Stimulated activated CD8-positive, alpha-beta memory T cell treated with anti-CD3 and anti-CD28 coated beads, Interleukin-15, amount 100 ng/mL, for 48 hours (primary cell): ENCODE measurements around the gene LGALS7B.
"Not testable (repeated sequence)": the region's sequence is repeated elsewhere in the genome, so short reads cannot be mapped to it uniquely, and the experiment has no call there.

Experiments used
- DNase-seq, 2 donors: peaks; one replicate each; pipeline ENCODE4 v3.0.0-alpha.2; 2020; ENCODE audit warnings: low read depth in 2 of 2

LGALS7B gene

GRCh38 chr19:38770228-38770948 is 18.6 kb upstream of the LGALS7B start:
- not testable (repeated sequence) for DNase-seq

GRCh38 chr19:38770949-38771275 is 18.1 kb upstream of the LGALS7B start:
- DNase-seq, result not testable (repeated sequence)

GRCh38 chr19:38771569-38771968 is 17.4 kb upstream of the LGALS7B start:
- not testable (repeated sequence) for DNase-seq

- no peak for DNase-seq
These were observed 15.4 kb upstream of the LGALS7B start, which contains the start of gene LGALS7 for GRCh38 chr19:38773469-38774177. Gene LGALS7 (minus strand): TSS chr19:38773517. CDS start chr19:38773492, 25 bp downstream.

- DNase-seq, result no peak
These were observed 14.6 kb upstream of the LGALS7B start for GRCh38 chr19:38774181-38774950.

GRCh38 chr19:38778733-38779132 is 10.3 kb upstream of the LGALS7B start:
- no peak for DNase-seq

GRCh38 chr19:38780443-38780842 is 8.6 kb upstream of the LGALS7B start:
- no peak for DNase-seq

- DNase-seq, result no peak
These were observed 7.9 kb upstream of the LGALS7B start for GRCh38 chr19:38781058-38781457.

- DNase-seq, result not testable (repeated sequence)
These were observed 6.8 kb upstream of the LGALS7B start for GRCh38 chr19:38782212-38782611.

- no peak for DNase-seq
These were observed 4.8 kb upstream of the LGALS7B start for GRCh38 chr19:38784224-38784623.

- DNase-seq, result no peak
These were observed 3.8 kb upstream of the LGALS7B start for GRCh38 chr19:38785187-38785699.

GRCh38 chr19:38786061-38786460 is 2.9 kb upstream of the LGALS7B start:
- not testable (repeated sequence) for DNase-seq

- no peak for DNase-seq
These were observed 2.3 kb upstream of the LGALS7B start for GRCh38 chr19:38786572-38787265.

GRCh38 chr19:38790507-38791403 is 1.8 kb downstream of the LGALS7B start:
- not testable (repeated sequence) for DNase-seq

- DNase-seq, result not testable (repeated sequence)
These were observed 2.6 kb downstream of the LGALS7B start for GRCh38 chr19:38791451-38792064.

- peak; percentile 28 to 32 for DNase-seq
These were observed 3.5 kb downstream of the LGALS7B start for GRCh38 chr19:38792250-38793111.

- no peak for DNase-seq
These were observed 4.2 kb downstream of the LGALS7B start for GRCh38 chr19:38793177-38793576.

- DNase-seq, result no peak
These were observed 4.7 kb downstream of the LGALS7B start for GRCh38 chr19:38793671-38794070.

GRCh38 chr19:38795549-38795948 is 6.5 kb downstream of the LGALS7B start:
- DNase-seq, result no peak
